H9 (cell line): ENCODE results near the gene YBX3. TPM values are rescaled to one million over a fixed set of nuclear protein-coding genes. Genes with fewer than 3 reads are reported as not detected.

Experiments
- DNase-seq: peaks from one replicate; pipeline ENCODE4 v3.0.0-alpha.2; 2017
- H2AFZ ChIP-seq: one replicate; pipeline ENCODE4 v1.6.1; 2013; ENCODE audit warnings: mild to moderate bottlenecking, low read length, control low read depth, moderate library complexity
- H2AK5ac ChIP-seq: 2 replicates; pipeline ENCODE4 v1.6.1; 2013; ENCODE audit warnings: low read length, control low read depth, mixed read lengths; ENCODE audit not compliant: insufficient read length
- H2BK120ac ChIP-seq: one replicate; pipeline ENCODE4 v1.6.1; 2013; ENCODE audit warnings: low read depth, mild to moderate bottlenecking, low read length, control low read depth, inconsistent platforms; ENCODE audit not compliant: poor library complexity, severe bottlenecking
- H2BK12ac ChIP-seq: 2 replicates; pipeline ENCODE4 v1.6.1; 2013; ENCODE audit warnings: low read length, control low read depth, mixed read lengths, low read depth; ENCODE audit not compliant: insufficient read length
- H2BK15ac ChIP-seq: 2 replicates; pipeline ENCODE4 v1.6.1; 2013; ENCODE audit warnings: low read depth, low read length, control low read depth
- H2BK20ac ChIP-seq: one replicate; pipeline ENCODE4 v1.6.1; 2013; ENCODE audit warnings: low read depth, mild to moderate bottlenecking, low read length, control low read depth, inconsistent platforms; ENCODE audit not compliant: poor library complexity, severe bottlenecking
- H2BK5ac ChIP-seq: 2 replicates; pipeline ENCODE4 v1.6.1; 2013; ENCODE audit warnings: low read length, control low read depth, mixed read lengths; ENCODE audit not compliant: insufficient read length
- H3K14ac ChIP-seq: 2 replicates; pipeline ENCODE4 v1.6.1; 2013; ENCODE audit warnings: low read length, control low read depth; ENCODE audit not compliant: insufficient read depth
- H3K18ac ChIP-seq: 2 replicates; pipeline ENCODE4 v1.6.1; 2013; ENCODE audit warnings: low read depth, mild to moderate bottlenecking, mixed read lengths, low read length, control low read depth; ENCODE audit not compliant: insufficient read length
- H3K23ac ChIP-seq: 2 replicates; pipeline ENCODE4 v1.6.1; 2013; ENCODE audit warnings: low read length, control low read depth, mixed read lengths, low read depth; ENCODE audit not compliant: insufficient read length
- H3K23me2 ChIP-seq: 2 replicates; pipeline ENCODE4 v1.6.1; 2013; ENCODE audit warnings: low read depth, mild to moderate bottlenecking, mixed read lengths, low read length, control low read depth; ENCODE audit not compliant: insufficient read length, poor library complexity, severe bottlenecking
- H3K27ac ChIP-seq: 2 replicates; pipeline ENCODE4 v1.5.1; 2013; ENCODE audit warnings: low read length, control low read depth, mixed read lengths, low read depth; ENCODE audit not compliant: insufficient read length
- H3K27me3 ChIP-seq: 2 replicates; pipeline ENCODE4 v1.6.1; 2013; ENCODE audit warnings: low read length, control low read depth, inconsistent platforms; ENCODE audit not compliant: insufficient read depth
- H3K4ac ChIP-seq: 2 replicates; pipeline ENCODE4 v1.6.1; 2013; ENCODE audit warnings: low read depth, mild to moderate bottlenecking, control low read depth, inconsistent platforms, low read length, moderate library complexity
- H3K4me1 ChIP-seq: 2 replicates; pipeline ENCODE4 v1.6.1; 2013; ENCODE audit warnings: low read length, control low read depth, inconsistent platforms; ENCODE audit not compliant: insufficient read depth
- H3K4me2 ChIP-seq: 2 replicates; pipeline ENCODE4 v1.6.1; 2013; ENCODE audit warnings: low read length, control low read depth, mixed read lengths; ENCODE audit not compliant: insufficient read length, insufficient read depth
- H3K56ac ChIP-seq: 2 replicates; pipeline ENCODE4 v1.6.1; 2013; ENCODE audit warnings: low read depth, mild to moderate bottlenecking, mixed read lengths, low read length, control low read depth; ENCODE audit not compliant: insufficient read length
- H3K79me1 ChIP-seq: 2 replicates; pipeline ENCODE4 v1.6.1; 2013; ENCODE audit warnings: low read depth, mild to moderate bottlenecking, moderate library complexity, low read length, control low read depth, inconsistent platforms; ENCODE audit not compliant: insufficient read depth, poor library complexity, severe bottlenecking
- H3K79me2 ChIP-seq: 2 replicates; pipeline ENCODE4 v1.6.1; 2013; ENCODE audit warnings: low read length, control low read depth, inconsistent platforms; ENCODE audit not compliant: insufficient read depth
- H3K9ac ChIP-seq: 2 replicates; pipeline ENCODE4 v1.6.1; 2013; ENCODE audit warnings: low read length, control low read depth, mixed read lengths; ENCODE audit not compliant: insufficient read length; ENCODE audit errors: extremely low read depth
- H3K9me3 ChIP-seq: one replicate; pipeline ENCODE4 v1.6.1; 2013; ENCODE audit warnings: low read depth, low read length, inconsistent platforms; ENCODE audit not compliant: control insufficient read depth
- H3T11ph ChIP-seq: one replicate; pipeline ENCODE4 v1.6.1; 2013; ENCODE audit warnings: mild to moderate bottlenecking, low read length, control low read depth, inconsistent platforms
- H4K20me1 ChIP-seq: one replicate; pipeline ENCODE4 v1.6.1; 2013; ENCODE audit not compliant: control insufficient read depth, insufficient read length, insufficient read depth
- H4K5ac ChIP-seq: 2 replicates; pipeline ENCODE4 v1.6.1; 2013; ENCODE audit warnings: low read depth, mild to moderate bottlenecking, mixed read lengths, low read length, control low read depth; ENCODE audit not compliant: insufficient read length
- H4K8ac ChIP-seq: replicated peaks from 2 replicates; pipeline ENCODE4 v1.6.1; 2013; ENCODE audit warnings: low read length, control low read depth, mixed read lengths, low read depth; ENCODE audit not compliant: insufficient read length
- H4K91ac ChIP-seq: 2 replicates; pipeline ENCODE4 v1.6.1; 2013; ENCODE audit warnings: low read depth, mild to moderate bottlenecking, moderate library complexity, mixed read lengths, low read length, control low read depth; ENCODE audit not compliant: insufficient read length
- H3K27ac Mint-ChIP-seq, 3 experiments: 2 replicates in 2 of 3; 3 replicates in 1 of 3; pipeline ENCODE4 v1.8.0; 2020 to 2021; ENCODE audit warnings: mixed read lengths in 3 of 3, mild to moderate bottlenecking in 1 of 3, moderate library complexity in 1 of 3
- H3K27me3 Mint-ChIP-seq: 2 replicates; pipeline ENCODE4 v1.8.0; 2021; ENCODE audit warnings: low read depth, mild to moderate bottlenecking, moderate library complexity, mixed read lengths
- H3K36me3 Mint-ChIP-seq, 3 experiments: 2 replicates in 2 of 3; 3 replicates in 1 of 3; pipeline ENCODE4 v1.8.0; 2020 to 2021; ENCODE audit warnings: low read depth in 3 of 3, mixed read lengths in 3 of 3; ENCODE audit not compliant: insufficient read depth in 1 of 3
- H3K4me1 Mint-ChIP-seq, 2 experiments: 2 replicates each; pipeline ENCODE4 v1.8.0; 2020; ENCODE audit warnings: mixed read lengths in 2 of 2
- H3K4me3 Mint-ChIP-seq, 2 experiments: 2 replicates in 1 of 2; 3 replicates in 1 of 2; pipeline ENCODE4 v1.8.0; 2020 to 2021; ENCODE audit warnings: mild to moderate bottlenecking in 2 of 2, mixed read lengths in 2 of 2, moderate library complexity in 1 of 2
- H3K9me3 Mint-ChIP-seq, 2 experiments: 2 replicates in 1 of 2; 3 replicates in 1 of 2; pipeline ENCODE4 v1.8.0; 2020; ENCODE audit warnings: mild to moderate bottlenecking in 2 of 2, mixed read lengths in 2 of 2, moderate library complexity in 1 of 2
- CTCF ChIP-seq: fragments of 200-600 bp; sonication (generic); conservative IDR thresholded peaks from 3 replicates; pipeline ENCODE4 v1.8.0; 2021; ENCODE audit warnings: antibody characterized with exemption, mild to moderate bottlenecking
- WGBS: extraction: QIAGEN DNeasy Blood & Tissue Kit; methylation state at CpG from one replicate; pipeline ENCODE4 v1.1.7; 2013; ENCODE audit warnings: missing lambda C conversion rate, low lambda C conversion rate, mixed read lengths; ENCODE audit not compliant: insufficient read length; ENCODE audit errors: extremely low coverage; 5-methylcytosine and 5-hydroxymethylcytosine counted together
- total RNA-seq: library from RNA; stranded (reverse); gene quantifications from 2 replicates; pipeline ENCODE4 v1.2.1, GENCODE V29; 2021

Gene YBX3
- total RNA-seq, 1 experiment from 2014 or later: 343 TPM

GRCh38 chr12:10719482-10719881 is 3.6 kb downstream of the YBX3 start:
- Mint-ChIP-seq H3K9me3 (peaks cover 0 to 2% of the 10 kb centered on the region in 2 experiments; a peak in 1 of 5 replicates), H3K27ac (peak overlapping the region in 1 of 3 experiments; percentile 4; a peak in 1 of 7 replicates), H3K4me3 (peak overlapping the region in 1 of 2 experiments; percentile 2; a peak in 1 of 5 replicates), H3K4me1 (peaks cover 58 to 62% of the 10 kb centered on the region in 2 experiments), H3K36me3 (peaks cover 15 to 35% (median 21%) of the 10 kb centered on the region in 3 experiments), H3K27me3 (peaks cover 6% of the 10 kb centered on the region)
- no peaks in the 10 kb centered on the region for H3K79me1 ChIP-seq
- no peak overlapping the region for H2BK120ac ChIP-seq
- H3K14ac ChIP-seq: no peak overlapping the region
- H3K18ac ChIP-seq: no peak overlapping the region
- no peak overlapping the region for H3K4ac ChIP-seq
- no peak overlapping the region for H3K9ac ChIP-seq
- DNase-seq: no peak
- H2BK5ac ChIP-seq: no peak overlapping the region
- no peak overlapping the region for H2BK15ac ChIP-seq
- H3K4me2 ChIP-seq: no peak overlapping the region
- WGBS: no CpG with 5 or more reads among the region's 4 CpGs
- H3K23ac ChIP-seq: no peak overlapping the region
- no peaks in the 10 kb centered on the region for H4K20me1 ChIP-seq
- H4K5ac ChIP-seq: no peak overlapping the region
- H2BK12ac ChIP-seq: no peak overlapping the region
- peaks cover 2% of the 10 kb centered on the region; the same call in 1 of the 2 replicates for H3K4me1 ChIP-seq
- H3K23me2 ChIP-seq: peaks cover 3% of the 10 kb centered on the region
- no peak overlapping the region for H4K8ac ChIP-seq
- no peak overlapping the region for H2AK5ac ChIP-seq
- H3K9me3 ChIP-seq: no peaks in the 10 kb centered on the region
- TF ChIP-seq CTCF: no peak
- H3K56ac ChIP-seq: no peak overlapping the region
- H4K91ac ChIP-seq: no peak overlapping the region
- H3K27ac ChIP-seq: no peak overlapping the region
- no peak overlapping the region for H2AFZ ChIP-seq
- H3K27me3 ChIP-seq: no peaks in the 10 kb centered on the region; the same call in 1 of the 2 replicates
- H3K79me2 ChIP-seq: peaks cover 27% of the 10 kb centered on the region
- H3T11ph ChIP-seq: no peak overlapping the region
- no peak overlapping the region for H2BK20ac ChIP-seq
